Progenitor cell of endocrine pancreas (in vitro differentiated cells): ENCODE measurements around the gene MADD. TPM values are rescaled to one million over a fixed set of nuclear protein-coding genes. Genes with fewer than 3 reads are reported as not detected.

ENCODE experiments used
- DNase-seq: peaks from one replicate; pipeline ENCODE4 v3.0.0; 2021; ENCODE audit warnings: low spot score; ENCODE audit not compliant: unreplicated experiment
- H3K27ac Mint-ChIP-seq: 2 replicates; pipeline ENCODE4 v1.8.0; 2021; ENCODE audit warnings: mild to moderate bottlenecking, moderate library complexity, mixed read lengths
- H3K27me3 Mint-ChIP-seq: 2 replicates; pipeline ENCODE4 v1.8.0; 2021; ENCODE audit warnings: mixed read lengths
- H3K36me3 Mint-ChIP-seq: 2 replicates; pipeline ENCODE4 v1.8.0; 2022; ENCODE audit warnings: mixed read lengths; ENCODE audit not compliant: insufficient read depth
- H3K4me1 Mint-ChIP-seq: 2 replicates; pipeline ENCODE4 v1.8.0; 2021; ENCODE audit warnings: low read depth, mixed read lengths
- H3K4me3 Mint-ChIP-seq: 2 replicates; pipeline ENCODE4 v1.8.0; 2021; ENCODE audit warnings: low read depth, mild to moderate bottlenecking, moderate library complexity, mixed read lengths
- H3K9me3 Mint-ChIP-seq: 2 replicates; pipeline ENCODE4 v1.8.0; 2021; ENCODE audit warnings: low read depth, mixed read lengths
- total RNA-seq: library from RNA; stranded (reverse); gene quantifications from 2 replicates; pipeline ENCODE4 v1.2.1, GENCODE V29; 2021
- TF ChIP-seq, protein P1 (sequence below): fragments of 200-600 bp; sonication (generic); IDR thresholded peaks from one replicate; pipeline ENCODE4 v1.5.0; 2021; ENCODE audit warnings: antibody characterized with exemption, mild to moderate bottlenecking; ENCODE audit not compliant: unreplicated experiment

Gene MADD
- total RNA-seq, 1 donor from 2014 or later: 66.5 TPM

DNA sequence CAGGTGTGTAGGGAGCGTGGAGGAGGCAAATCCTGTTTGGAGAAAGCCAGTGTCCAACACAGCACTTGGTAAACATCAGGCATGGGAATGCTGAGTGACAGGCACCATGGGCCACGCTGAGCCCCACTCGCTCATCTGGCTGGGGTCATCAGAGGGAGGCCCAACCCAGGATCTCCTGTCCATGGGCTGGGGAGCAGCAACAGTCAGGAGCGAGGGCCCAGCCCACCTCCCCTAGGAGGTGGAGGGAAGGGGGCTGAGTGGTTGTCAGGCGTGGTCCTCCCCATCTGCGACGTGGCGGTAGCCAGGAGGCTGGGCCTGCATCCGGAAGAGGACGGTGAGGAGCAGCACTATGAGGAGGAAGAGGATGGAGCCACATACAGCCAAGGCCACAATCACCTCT lies 30.1 kb upstream of the MADD start:
- TF ChIP-seq, protein P1, sequence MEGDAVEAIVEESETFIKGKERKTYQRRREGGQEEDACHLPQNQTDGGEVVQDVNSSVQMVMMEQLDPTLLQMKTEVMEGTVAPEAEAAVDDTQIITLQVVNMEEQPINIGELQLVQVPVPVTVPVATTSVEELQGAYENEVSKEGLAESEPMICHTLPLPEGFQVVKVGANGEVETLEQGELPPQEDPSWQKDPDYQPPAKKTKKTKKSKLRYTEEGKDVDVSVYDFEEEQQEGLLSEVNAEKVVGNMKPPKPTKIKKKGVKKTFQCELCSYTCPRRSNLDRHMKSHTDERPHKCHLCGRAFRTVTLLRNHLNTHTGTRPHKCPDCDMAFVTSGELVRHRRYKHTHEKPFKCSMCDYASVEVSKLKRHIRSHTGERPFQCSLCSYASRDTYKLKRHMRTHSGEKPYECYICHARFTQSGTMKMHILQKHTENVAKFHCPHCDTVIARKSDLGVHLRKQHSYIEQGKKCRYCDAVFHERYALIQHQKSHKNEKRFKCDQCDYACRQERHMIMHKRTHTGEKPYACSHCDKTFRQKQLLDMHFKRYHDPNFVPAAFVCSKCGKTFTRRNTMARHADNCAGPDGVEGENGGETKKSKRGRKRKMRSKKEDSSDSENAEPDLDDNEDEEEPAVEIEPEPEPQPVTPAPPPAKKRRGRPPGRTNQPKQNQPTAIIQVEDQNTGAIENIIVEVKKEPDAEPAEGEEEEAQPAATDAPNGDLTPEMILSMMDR: no peak
- Mint-ChIP-seq H3K4me3 (no peak overlapping the region), H3K9me3 (no peaks in the 10 kb centered on the region), H3K27ac (no peak overlapping the region), H3K36me3 (peaks cover 24% of the 10 kb centered on the region), H3K27me3 (no peaks in the 10 kb centered on the region), H3K4me1 (no peaks in the 10 kb centered on the region)
- DNase-seq: no peak

DNA sequence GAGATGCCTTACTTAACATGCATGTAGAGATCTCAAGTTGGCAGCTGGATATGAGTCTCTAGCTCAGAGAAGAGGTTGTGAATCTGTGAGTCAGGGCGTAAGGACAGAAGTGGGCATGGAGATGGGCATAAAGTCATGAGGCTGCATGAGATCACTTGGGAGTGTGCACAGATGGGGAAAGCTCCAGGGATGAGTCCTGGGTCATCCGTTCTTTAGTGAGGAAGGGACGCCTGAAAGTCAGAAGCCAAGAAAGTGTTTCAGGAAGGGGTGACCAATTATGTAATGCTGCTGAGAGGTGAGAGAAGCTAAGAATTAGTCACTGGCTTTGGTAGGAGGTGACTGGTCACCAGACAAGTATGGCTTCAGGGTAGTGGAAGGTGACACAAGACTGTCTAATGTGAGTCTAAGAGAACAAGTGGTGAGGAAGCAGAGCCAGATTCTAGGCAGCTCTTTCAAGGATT lies 28.1 kb upstream of the MADD start:
- TF ChIP-seq, protein P1: no peak
- no peak for DNase-seq
- no peaks in the 10 kb centered on the region for H3K4me1 Mint-ChIP-seq
- H3K36me3 Mint-ChIP-seq: peaks cover 23% of the 10 kb centered on the region
- no peaks in the 10 kb centered on the region for H3K9me3 Mint-ChIP-seq
- no peak overlapping the region for H3K4me3 Mint-ChIP-seq
- H3K27me3 Mint-ChIP-seq: no peaks in the 10 kb centered on the region
- H3K27ac Mint-ChIP-seq: no peak overlapping the region

DNA sequence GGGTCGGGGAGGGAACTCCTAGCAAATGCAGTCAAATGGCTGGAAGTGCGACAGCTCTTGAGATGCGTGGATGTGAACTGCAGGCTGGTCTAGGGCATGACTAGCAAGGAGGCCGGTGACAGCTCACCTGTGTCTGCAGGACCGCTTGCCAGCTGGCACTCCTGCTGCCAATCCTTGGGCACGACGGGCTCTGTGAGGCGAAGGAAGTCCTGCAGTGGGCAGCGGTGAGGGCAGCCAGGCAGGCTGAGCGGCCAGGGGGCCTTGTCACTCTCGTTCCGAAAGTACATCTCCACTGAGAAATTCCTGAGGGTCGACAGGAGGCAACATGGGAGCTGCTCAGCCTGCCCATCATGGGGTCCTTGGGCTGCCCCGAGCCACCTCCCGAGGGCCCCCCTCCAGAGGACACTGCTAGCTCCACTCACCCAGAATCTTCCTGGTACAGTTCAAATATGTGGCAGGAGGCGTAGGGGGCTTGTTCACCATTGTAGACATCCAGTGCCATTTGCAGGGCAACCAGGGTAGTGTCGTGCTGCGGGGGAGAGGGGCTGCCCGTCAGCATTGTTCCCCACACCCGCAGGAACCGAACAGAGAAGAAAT lies 27.2 kb upstream of the MADD start:
- Mint-ChIP-seq H3K36me3 (peaks cover 23% of the 10 kb centered on the region), H3K4me3 (no peak overlapping the region), H3K27me3 (no peaks in the 10 kb centered on the region), H3K4me1 (peaks cover under 1% of the 10 kb centered on the region), H3K9me3 (no peaks in the 10 kb centered on the region), H3K27ac (peak overlapping the region; percentile 34)
- TF ChIP-seq, protein P1: no peak
- no peak for DNase-seq

DNA sequence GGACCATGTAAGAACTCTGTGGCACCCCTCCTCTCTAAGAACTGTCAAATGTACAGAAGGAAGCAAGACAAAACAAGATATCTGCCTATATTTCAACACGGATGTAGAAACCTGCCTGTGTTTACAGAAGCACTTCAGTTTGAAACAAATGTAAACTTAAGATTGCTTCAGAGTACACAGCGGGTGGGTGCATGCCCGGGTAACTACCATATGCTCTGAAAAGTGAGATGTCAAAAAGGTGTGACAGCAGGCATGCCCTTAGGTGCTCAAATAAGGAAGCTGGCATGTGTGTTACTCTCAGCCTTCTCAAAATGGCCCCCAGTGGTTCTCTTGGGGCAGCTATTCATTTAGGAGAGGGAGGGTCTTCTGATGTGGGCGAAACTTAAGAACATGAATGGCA lies 26.5 kb upstream of the MADD start:
- H3K4me1 Mint-ChIP-seq: peaks cover 6% of the 10 kb centered on the region
- no peaks in the 10 kb centered on the region for H3K9me3 Mint-ChIP-seq
- peak overlapping the region; percentile 12 for H3K27ac Mint-ChIP-seq
- H3K36me3 Mint-ChIP-seq: peaks cover 23% of the 10 kb centered on the region
- no peak for DNase-seq
- TF ChIP-seq, protein P1: no peak
- no peaks in the 10 kb centered on the region for H3K27me3 Mint-ChIP-seq
- no peak overlapping the region for H3K4me3 Mint-ChIP-seq

DNA sequence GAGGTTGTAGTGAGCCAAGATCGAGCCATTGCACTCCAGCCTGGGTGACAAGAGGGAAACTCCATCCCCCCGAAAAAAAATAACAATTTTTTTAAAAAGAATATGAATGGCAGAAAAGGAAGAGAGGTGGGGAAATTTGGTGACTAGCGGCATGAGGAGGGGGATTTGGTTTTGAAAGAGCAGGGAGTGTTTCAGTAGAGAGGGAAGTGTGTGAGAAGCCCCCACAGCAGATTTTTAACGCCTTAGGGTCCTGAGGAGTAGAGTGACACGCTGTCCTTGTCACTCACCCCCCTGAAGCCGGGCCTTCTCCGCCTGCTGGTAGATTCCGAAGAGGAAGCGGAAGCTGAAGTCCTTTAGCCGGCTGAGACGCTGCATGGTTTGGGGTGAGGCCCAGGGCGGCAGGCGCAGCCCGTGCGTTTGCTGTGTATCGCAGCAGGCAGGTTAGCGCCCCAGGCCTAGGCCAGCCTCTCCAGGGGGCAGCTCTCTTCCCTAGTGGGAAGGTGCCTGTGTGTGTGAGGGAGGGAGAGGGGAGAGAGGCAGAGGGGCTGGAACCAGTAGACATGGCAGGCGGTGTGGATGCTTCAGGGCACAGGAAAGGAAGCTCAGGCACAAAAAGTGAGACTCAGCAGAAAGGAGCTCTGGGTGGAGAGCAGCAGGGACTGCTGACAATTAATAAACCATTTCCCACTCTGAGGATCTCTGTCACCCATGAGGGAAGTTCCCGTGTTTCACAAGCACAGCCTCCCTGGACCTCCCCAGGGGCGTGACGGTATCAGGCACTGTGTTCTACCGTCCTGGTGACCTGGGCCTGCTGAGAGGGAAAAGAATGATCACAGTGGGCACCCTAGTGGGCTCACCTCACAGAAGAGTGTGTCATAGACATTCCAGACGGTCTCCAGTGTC lies 25.2 kb upstream of the MADD start:
- Mint-ChIP-seq H3K9me3 (no peaks in the 10 kb centered on the region), H3K4me3 (no peak overlapping the region), H3K4me1 (peaks cover 11% of the 10 kb centered on the region), H3K36me3 (peaks cover 22% of the 10 kb centered on the region), H3K27me3 (no peaks in the 10 kb centered on the region), H3K27ac (peak overlapping the region; percentile 10)
- DNase-seq: no peak
- TF ChIP-seq, protein P1: no peak
